Hematopoietic multipotent progenitor cell treated with erythropoietin and hydrocortisone succinate and interleukin-3 and kit ligand, for 4 days (in vitro differentiated cells): Measurements from ENCODE around the gene ZNHIT1.
"Not testable (repeated sequence)": the region's sequence is repeated elsewhere in the genome, so short reads cannot be mapped to it uniquely, and the experiment has no call there.

Source experiments
- DNase-seq: peaks from one replicate; pipeline ENCODE4 v3.0.0-alpha.2; 2015

ZNHIT1 gene

GRCh38 chr7:101243646-101244374 is 25.8 kb downstream of the ZNHIT1 start:
- peak; percentile 92 for DNase-seq

GRCh38 chr7:101244375-101245146 is 26.6 kb downstream of the ZNHIT1 start, which contains the start of gene FIS1:
TSS of gene FIS1 (minus strand) at chr7:101245081. CDS start at chr7:101245004, 77 bp downstream.
- DNase-seq: peak; percentile 97

- no peak for DNase-seq
Measured at GRCh38 chr7:101245147-101245668, 27.2 kb downstream of the ZNHIT1 start.

GRCh38 chr7:101248276-101248675 is 30.3 kb downstream of the ZNHIT1 start:
- DNase-seq: no peak

GRCh38 chr7:101250324-101250723 is 32.4 kb downstream of the ZNHIT1 start:
- no peak for DNase-seq

- peak; percentile 99 for DNase-seq
Measured at GRCh38 chr7:101251871-101252659, 34.1 kb downstream of the ZNHIT1 start.

GRCh38 chr7:101253199-101253598 is 35.2 kb downstream of the ZNHIT1 start:
- not testable (repeated sequence) for DNase-seq

GRCh38 chr7:101255796-101256195 is 37.8 kb downstream of the ZNHIT1 start:
- no peak for DNase-seq

- DNase-seq: no peak
Measured at GRCh38 chr7:101258243-101258731, 40.3 kb downstream of the ZNHIT1 start.

- not testable (repeated sequence) for DNase-seq
Measured at GRCh38 chr7:101264102-101264706, 46.2 kb downstream of the ZNHIT1 start.

GRCh38 chr7:101265622-101266516 is 47.9 kb downstream of the ZNHIT1 start:
- peak; percentile 73 for DNase-seq

- DNase-seq: no peak
Measured at GRCh38 chr7:101269664-101270063, 51.7 kb downstream of the ZNHIT1 start.

GRCh38 chr7:101271021-101271420 is 53.1 kb downstream of the ZNHIT1 start:
- DNase-seq: no peak

- no peak for DNase-seq
Measured at GRCh38 chr7:101273206-101273605, 55.2 kb downstream of the ZNHIT1 start.
